Lower lobe of right lung (tissue), 2 donors: Measurements from ENCODE around the gene PADI1. TPM values are rescaled to one million over a fixed set of nuclear protein-coding genes. Genes with fewer than 3 reads are reported as not detected.

ENCODE experiments used
- ATAC-seq, 2 donors: fragments of 200-7000 bp; cut with Tn5 transposase; one replicate each; pipeline ENCODE4 v1.9.1; 2020 to 2022; ENCODE audit warnings: mild to moderate bottlenecking in 2 of 2, moderate library complexity in 2 of 2
- DNase-seq: peaks from one replicate; pipeline ENCODE4 v3.0.0-alpha.2; 2020
- H3K27ac ChIP-seq: fragments of 200-600 bp; one replicate; pipeline ENCODE4 v1.8.0; 2022
- H3K27me3 ChIP-seq: fragments of 200-600 bp; one replicate; pipeline ENCODE4 v1.8.0; 2022; ENCODE audit warnings: low read depth
- H3K36me3 ChIP-seq: fragments of 200-600 bp; one replicate; pipeline ENCODE4 v1.8.0; 2022; ENCODE audit warnings: mild to moderate bottlenecking
- H3K4me1 ChIP-seq: fragments of 200-600 bp; one replicate; pipeline ENCODE4 v1.8.0; 2022
- H3K4me3 ChIP-seq: fragments of 200-600 bp; one replicate; pipeline ENCODE4 v1.8.0; 2022; ENCODE audit warnings: mild to moderate bottlenecking
- H3K9me3 ChIP-seq: fragments of 200-600 bp; one replicate; pipeline ENCODE4 v1.8.0; 2022
- intact Hi-C: fragments of 100-400 bp; cut with DNase I; formaldehyde crosslinking; loops from one replicate; pipeline ENCODE4 v1.11.0; 2022
- total RNA-seq: library from RNA; stranded (reverse); fragmentation: NEBNext Ultra II Directional; extraction: Animal tissue kit (Norgen Biotek cat#: 25700); gene quantifications from one replicate; pipeline ENCODE4 v1.2.1, GENCODE V29; 2021
- TF ChIP-seq, protein P1 (sequence below): fragments of 200-600 bp; IDR thresholded peaks from one replicate; pipeline ENCODE4 v1.8.0; 2022; ENCODE audit warnings: antibody characterized with exemption, mild to moderate bottlenecking
- donor health status: DM: no; HTN: yes; CAD: no; lungs with severe emphysema.

Gene PADI1
- total RNA-seq, 1 donor from 2014 or later, result not detected

DNA sequence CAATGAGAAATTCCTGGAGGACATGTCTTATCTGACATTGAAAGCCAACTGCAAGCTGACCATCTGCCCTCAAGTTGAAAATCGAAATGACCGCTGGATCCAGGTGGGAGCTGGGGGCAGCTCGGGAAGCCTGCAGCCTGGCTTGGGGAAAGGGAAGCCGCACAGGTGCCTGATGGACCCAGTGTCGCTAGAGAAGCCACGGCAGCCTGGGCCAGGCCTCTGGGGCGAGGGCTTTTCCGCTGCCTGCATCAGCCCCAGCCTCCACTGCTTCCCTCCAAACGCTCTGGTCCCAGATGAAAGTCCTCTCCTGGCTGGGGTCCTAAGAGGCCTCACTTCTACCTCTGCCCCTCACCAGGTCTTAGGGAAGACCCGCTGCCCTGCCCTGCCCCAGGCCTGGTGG is 25.2 kb downstream of the PADI1 start:
- no peak for DNase-seq
- intact Hi-C loops, result loop anchor here (10.0 kb wide), 1 partner anchor 105 kb away; no protein-coding TSS in a partner anchor
- TF ChIP-seq, protein P1, sequence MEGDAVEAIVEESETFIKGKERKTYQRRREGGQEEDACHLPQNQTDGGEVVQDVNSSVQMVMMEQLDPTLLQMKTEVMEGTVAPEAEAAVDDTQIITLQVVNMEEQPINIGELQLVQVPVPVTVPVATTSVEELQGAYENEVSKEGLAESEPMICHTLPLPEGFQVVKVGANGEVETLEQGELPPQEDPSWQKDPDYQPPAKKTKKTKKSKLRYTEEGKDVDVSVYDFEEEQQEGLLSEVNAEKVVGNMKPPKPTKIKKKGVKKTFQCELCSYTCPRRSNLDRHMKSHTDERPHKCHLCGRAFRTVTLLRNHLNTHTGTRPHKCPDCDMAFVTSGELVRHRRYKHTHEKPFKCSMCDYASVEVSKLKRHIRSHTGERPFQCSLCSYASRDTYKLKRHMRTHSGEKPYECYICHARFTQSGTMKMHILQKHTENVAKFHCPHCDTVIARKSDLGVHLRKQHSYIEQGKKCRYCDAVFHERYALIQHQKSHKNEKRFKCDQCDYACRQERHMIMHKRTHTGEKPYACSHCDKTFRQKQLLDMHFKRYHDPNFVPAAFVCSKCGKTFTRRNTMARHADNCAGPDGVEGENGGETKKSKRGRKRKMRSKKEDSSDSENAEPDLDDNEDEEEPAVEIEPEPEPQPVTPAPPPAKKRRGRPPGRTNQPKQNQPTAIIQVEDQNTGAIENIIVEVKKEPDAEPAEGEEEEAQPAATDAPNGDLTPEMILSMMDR, result no peak

DNA sequence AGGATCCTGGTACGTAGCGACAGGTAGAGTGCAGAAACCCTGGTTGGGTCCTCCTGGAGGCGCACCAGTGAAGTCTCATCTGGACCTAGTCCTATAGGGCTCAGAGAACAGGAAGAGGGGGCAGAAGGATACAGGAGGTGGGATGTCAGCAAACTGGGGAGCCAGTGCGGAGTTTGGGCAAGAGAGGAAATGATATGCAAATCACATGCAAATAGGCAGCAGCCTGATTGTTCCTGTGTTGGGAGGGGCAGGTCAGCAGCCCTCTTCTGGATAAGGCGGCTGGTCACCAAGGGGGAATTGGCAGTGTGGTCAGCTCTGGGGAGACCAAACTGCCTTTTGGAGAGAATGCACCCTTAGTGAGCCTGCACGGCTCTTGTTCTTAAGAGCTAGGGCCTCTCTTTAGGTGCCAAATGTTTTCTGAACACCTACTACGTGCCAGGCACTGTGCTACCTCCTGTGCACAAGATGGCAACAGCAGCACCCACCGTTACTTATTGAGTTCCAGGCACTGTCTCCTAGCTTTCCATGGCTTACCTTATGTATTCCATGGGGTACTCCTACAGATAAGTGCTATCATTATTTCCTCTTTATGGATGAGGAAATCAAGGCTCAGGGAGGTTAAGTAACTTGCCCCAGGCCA is 25.9 kb downstream of the PADI1 start:
- Histone ChIP-seq H3K4me3 (no peak overlapping the region), H3K4me1 (peaks cover 6% of the 10 kb centered on the region), H3K9me3 (no peaks in the 10 kb centered on the region), H3K27me3 (peaks cover 8% of the 10 kb centered on the region), H3K36me3 (no peaks in the 10 kb centered on the region), H3K27ac (no peak overlapping the region)
- ATAC-seq (no peak), DNase-seq (no peak)
- intact Hi-C loops, result loop anchor here (10.0 kb wide), 1 partner anchor 106 kb away; no protein-coding TSS in a partner anchor
- TF ChIP-seq, protein P1, result no peak

More for the DNA sequence above, 25.2 kb downstream of the PADI1 start:
- H3K27me3 ChIP-seq, result peaks cover 6% of the 10 kb centered on the region
- no peak for ATAC-seq
- H3K4me3 ChIP-seq, result no peak overlapping the region
- no peaks in the 10 kb centered on the region for H3K36me3 ChIP-seq
- peaks cover 6% of the 10 kb centered on the region for H3K4me1 ChIP-seq
- H3K27ac ChIP-seq, result no peak overlapping the region
- H3K9me3 ChIP-seq, result no peaks in the 10 kb centered on the region

GRCh38 chr1:17232759-17233661 is 28.1 kb downstream of the PADI1 start:
- ATAC-seq (no peak), DNase-seq (no peak)
- intact Hi-C loops, result loop anchor here (10.0 kb wide), 1 partner anchor 108 kb away; no protein-coding TSS in a partner anchor
- TF ChIP-seq, protein P1, result no peak
- H3K27ac ChIP-seq, result no peak overlapping the region
- H3K4me1 ChIP-seq, result peaks cover 6% of the 10 kb centered on the region
- H3K4me3 ChIP-seq, result no peak overlapping the region
- peaks cover 10% of the 10 kb centered on the region for H3K27me3 ChIP-seq
- H3K9me3 ChIP-seq, result no peaks in the 10 kb centered on the region
- H3K36me3 ChIP-seq, result no peaks in the 10 kb centered on the region

DNA sequence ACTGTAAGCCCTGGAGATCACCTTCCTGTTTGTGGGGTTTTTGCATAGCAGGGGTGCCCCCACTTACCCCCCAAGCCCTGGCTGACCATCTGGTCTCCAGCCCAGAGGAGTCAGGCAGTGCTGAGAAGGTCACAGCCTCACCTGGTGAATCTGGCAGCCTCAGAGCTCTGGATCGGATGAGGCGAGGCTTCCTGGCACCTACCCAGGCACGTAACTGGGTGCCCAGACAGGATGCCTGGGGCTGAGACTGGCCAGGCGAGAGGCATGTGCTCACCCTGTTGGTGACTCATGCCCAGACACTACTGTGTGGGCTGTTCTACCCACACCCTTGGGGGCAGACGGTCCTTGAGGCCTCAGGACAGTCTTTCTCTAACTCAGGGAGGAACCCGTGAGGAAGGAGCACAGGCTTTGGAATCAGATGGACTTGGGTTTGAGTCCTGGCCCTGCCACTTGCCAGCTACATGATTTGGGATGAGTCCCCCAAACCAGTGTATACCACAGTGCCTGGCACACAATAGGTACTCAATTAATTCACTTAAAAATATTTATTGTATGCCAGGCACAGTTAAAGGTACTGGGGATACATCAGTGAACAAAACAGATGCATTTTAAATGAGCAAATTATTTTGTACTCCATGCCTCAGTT is 28.9 kb downstream of the PADI1 start:
- DNase-seq (peak; percentile 79), ATAC-seq (peak; percentile 83 to 86)
- Histone ChIP-seq H3K36me3 (no peaks in the 10 kb centered on the region), H3K27me3 (peaks cover 10% of the 10 kb centered on the region), H3K4me1 (peaks cover 6% of the 10 kb centered on the region), H3K27ac (no peak overlapping the region), H3K4me3 (no peak overlapping the region), H3K9me3 (no peaks in the 10 kb centered on the region)
- intact Hi-C loops, result loop anchor here (10.0 kb wide), 1 partner anchor 109 kb away; no protein-coding TSS in a partner anchor
- TF ChIP-seq, protein P1, result no peak

DNA sequence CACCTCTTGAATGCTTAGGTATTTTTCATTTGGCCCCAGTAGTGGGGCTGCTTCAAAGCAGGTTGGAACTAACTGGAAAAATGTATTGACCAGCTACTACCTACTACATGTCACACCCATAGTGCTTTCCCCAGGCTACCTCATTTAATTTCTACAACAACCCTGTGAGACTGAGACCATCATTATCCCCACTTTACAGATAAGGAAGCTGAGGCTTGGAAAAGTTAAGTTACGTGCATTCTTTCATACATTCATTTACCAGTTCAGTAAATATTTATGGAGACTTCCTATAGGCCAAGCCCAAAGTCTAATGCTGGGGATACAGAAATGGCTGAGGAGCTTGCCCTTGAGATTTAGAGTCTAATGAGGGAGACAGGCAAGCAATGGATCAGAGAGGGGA is 29.5 kb downstream of the PADI1 start:
- Histone ChIP-seq H3K27ac (no peak overlapping the region), H3K4me1 (peaks cover 6% of the 10 kb centered on the region), H3K4me3 (no peak overlapping the region), H3K36me3 (no peaks in the 10 kb centered on the region), H3K27me3 (peaks cover 10% of the 10 kb centered on the region), H3K9me3 (no peaks in the 10 kb centered on the region)
- DNase-seq (no peak), ATAC-seq (no peak)
- intact Hi-C loops, result loop anchor here (10.0 kb wide), 1 partner anchor 110 kb away; no protein-coding TSS in a partner anchor
- TF ChIP-seq, protein P1, result no peak
